ENCODE measurements around the gene TLCD2. TPM values are rescaled to one million over a fixed set of nuclear protein-coding genes. Genes with fewer than 3 reads are reported as not detected.

Gene TLCD2
- total and polyA plus RNA-seq, 2 of the 13 experiments (the other 11 are each of a cell fraction or from before 2014, with no cell fraction given), result 0.90 to 1.1 TPM

DNA sequence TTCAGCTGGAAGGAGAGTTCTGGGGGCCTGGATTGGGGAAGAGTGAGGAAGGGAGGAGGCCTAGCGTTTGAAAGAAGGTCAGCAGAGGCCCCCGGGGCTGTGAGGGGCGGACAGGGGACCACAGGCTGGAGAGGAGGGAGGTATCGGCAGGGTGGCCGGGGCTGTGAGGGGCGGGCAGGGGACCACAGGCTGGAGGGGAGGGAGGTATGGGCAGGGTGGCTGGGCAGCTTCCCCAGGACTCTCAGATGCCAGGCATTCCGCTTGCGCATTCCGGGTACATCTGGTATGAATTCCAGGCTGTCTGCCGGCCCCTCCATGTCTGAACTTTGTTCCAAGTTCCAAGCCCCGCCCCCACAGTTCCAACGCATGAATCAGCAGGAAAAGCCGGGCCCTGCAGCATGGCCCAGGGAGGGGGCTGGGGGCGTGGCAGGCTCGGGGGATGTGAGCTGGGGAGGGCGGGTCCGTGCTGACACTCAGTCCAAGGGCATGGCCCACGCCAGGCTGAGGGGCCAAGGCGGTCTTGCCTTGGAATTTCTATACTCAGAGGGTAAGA is 4.3 kb upstream of the TLCD2 start (continued):
- peak; percentile 76 for TF ChIP-seq MTA1 (CRISPR knock-in tag; IDR thresholded peaks at IDR 0.05; ENCODE audit: borderline replicate concordance)
- TF ChIP-seq MAFK (conservative IDR thresholded peaks at IDR 0.05 in 1 of 2, IDR thresholded peaks at IDR 0.05 in 1 of 2; ENCODE audit: low read length in 2 of 2), result peak; percentile 81 to 91
- no peak for TF ChIP-seq KMT2A (CRISPR knock-in tag; IDR thresholded peaks at IDR 0.05)
- peak; percentile 72; the same call in 1 of the 2 replicates for TF ChIP-seq HOXA3 (CRISPR knock-in tag; IDR thresholded peaks at IDR 0.05)
- peak; percentile 58; the same call in 1 of the 2 replicates for TF ChIP-seq ZC3H13 (CRISPR knock-in tag; IDR thresholded peaks at IDR 0.05)
- TF ChIP-seq POLR2AphosphoS5 (IDR thresholded peaks at IDR 0.05; ENCODE audit: low read depth, low read length), result no peak
- peak; percentile 88 for TF ChIP-seq IRF2 (CRISPR knock-in tag; IDR thresholded peaks at IDR 0.05)
- TF ChIP-seq, protein P1, sequence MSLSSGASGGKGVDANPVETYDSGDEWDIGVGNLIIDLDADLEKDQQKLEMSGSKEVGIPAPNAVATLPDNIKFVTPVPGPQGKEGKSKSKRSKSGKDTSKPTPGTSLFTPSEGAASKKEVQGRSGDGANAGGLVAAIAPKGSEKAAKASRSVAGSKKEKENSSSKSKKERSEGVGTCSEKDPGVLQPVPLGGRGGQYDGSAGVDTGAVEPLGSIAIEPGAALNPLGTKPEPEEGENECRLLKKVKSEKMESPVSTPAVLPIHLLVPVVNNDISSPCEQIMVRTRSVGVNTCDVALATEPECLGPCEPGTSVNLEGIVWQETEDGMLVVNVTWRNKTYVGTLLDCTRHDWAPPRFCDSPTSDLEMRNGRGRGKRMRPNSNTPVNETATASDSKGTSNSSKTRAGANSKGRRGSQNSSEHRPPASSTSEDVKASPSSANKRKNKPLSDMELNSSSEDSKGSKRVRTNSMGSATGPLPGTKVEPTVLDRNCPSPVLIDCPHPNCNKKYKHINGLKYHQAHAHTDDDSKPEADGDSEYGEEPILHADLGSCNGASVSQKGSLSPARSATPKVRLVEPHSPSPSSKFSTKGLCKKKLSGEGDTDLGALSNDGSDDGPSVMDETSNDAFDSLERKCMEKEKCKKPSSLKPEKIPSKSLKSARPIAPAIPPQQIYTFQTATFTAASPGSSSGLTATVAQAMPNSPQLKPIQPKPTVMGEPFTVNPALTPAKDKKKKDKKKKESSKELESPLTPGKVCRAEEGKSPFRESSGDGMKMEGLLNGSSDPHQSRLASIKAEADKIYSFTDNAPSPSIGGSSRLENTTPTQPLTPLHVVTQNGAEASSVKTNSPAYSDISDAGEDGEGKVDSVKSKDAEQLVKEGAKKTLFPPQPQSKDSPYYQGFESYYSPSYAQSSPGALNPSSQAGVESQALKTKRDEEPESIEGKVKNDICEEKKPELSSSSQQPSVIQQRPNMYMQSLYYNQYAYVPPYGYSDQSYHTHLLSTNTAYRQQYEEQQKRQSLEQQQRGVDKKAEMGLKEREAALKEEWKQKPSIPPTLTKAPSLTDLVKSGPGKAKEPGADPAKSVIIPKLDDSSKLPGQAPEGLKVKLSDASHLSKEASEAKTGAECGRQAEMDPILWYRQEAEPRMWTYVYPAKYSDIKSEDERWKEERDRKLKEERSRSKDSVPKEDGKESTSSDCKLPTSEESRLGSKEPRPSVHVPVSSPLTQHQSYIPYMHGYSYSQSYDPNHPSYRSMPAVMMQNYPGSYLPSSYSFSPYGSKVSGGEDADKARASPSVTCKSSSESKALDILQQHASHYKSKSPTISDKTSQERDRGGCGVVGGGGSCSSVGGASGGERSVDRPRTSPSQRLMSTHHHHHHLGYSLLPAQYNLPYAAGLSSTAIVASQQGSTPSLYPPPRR (CRISPR knock-in tag; IDR thresholded peaks at IDR 0.05; ENCODE audit: borderline replicate concordance), result peak; percentile 71
- peak; percentile 56; the same call in 1 of the 2 replicates for TF ChIP-seq CBFB (CRISPR knock-in tag; IDR thresholded peaks at IDR 0.05)
- peak; percentile 64; the same call in 1 of the 2 replicates for TF ChIP-seq NR2F2 (IDR thresholded peaks at IDR 0.05; ENCODE audit: borderline replicate concordance, low read depth)
- TF ChIP-seq, protein P2, sequence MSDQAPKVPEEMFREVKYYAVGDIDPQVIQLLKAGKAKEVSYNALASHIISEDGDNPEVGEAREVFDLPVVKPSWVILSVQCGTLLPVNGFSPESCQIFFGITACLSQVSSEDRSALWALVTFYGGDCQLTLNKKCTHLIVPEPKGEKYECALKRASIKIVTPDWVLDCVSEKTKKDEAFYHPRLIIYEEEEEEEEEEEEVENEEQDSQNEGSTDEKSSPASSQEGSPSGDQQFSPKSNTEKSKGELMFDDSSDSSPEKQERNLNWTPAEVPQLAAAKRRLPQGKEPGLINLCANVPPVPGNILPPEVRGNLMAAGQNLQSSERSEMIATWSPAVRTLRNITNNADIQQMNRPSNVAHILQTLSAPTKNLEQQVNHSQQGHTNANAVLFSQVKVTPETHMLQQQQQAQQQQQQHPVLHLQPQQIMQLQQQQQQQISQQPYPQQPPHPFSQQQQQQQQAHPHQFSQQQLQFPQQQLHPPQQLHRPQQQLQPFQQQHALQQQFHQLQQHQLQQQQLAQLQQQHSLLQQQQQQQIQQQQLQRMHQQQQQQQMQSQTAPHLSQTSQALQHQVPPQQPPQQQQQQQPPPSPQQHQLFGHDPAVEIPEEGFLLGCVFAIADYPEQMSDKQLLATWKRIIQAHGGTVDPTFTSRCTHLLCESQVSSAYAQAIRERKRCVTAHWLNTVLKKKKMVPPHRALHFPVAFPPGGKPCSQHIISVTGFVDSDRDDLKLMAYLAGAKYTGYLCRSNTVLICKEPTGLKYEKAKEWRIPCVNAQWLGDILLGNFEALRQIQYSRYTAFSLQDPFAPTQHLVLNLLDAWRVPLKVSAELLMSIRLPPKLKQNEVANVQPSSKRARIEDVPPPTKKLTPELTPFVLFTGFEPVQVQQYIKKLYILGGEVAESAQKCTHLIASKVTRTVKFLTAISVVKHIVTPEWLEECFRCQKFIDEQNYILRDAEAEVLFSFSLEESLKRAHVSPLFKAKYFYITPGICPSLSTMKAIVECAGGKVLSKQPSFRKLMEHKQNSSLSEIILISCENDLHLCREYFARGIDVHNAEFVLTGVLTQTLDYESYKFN (CRISPR knock-in tag; conservative IDR thresholded peaks at IDR 0.05), result peak; percentile 85
- TF ChIP-seq SIN3A (IDR thresholded peaks at IDR 0.05; ENCODE audit: borderline replicate concordance, low read depth, low read length), result peak; percentile 96
- TF ChIP-seq SP2 (CRISPR knock-in tag; IDR thresholded peaks at IDR 0.05), result peak; percentile 53; the same call in 1 of the 2 replicates
- TF ChIP-seq, protein P3, sequence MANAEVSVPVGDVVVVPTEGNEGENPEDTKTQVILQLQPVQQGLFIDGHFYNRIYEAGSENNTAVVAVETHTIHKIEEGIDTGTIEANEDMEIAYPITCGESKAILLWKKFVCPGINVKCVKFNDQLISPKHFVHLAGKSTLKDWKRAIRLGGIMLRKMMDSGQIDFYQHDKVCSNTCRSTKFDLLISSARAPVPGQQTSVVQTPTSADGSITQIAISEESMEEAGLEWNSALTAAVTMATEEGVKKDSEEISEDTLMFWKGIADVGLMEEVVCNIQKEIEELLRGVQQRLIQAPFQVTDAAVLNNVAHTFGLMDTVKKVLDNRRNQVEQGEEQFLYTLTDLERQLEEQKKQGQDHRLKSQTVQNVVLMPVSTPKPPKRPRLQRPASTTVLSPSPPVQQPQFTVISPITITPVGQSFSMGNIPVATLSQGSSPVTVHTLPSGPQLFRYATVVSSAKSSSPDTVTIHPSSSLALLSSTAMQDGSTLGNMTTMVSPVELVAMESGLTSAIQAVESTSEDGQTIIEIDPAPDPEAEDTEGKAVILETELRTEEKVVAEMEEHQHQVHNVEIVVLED (CRISPR knock-in tag; IDR thresholded peaks at IDR 0.05; ENCODE audit: borderline replicate concordance), result peak; percentile 78; the same call in 1 of the 2 replicates
- peak; percentile 100 for TF ChIP-seq TEAD3 (CRISPR knock-in tag; optimal IDR thresholded peaks at IDR 0.05; ENCODE audit: borderline replicate concordance)

All from HepG2 (cell line).